ENCODE results near the gene PAPPA2.

DNA sequence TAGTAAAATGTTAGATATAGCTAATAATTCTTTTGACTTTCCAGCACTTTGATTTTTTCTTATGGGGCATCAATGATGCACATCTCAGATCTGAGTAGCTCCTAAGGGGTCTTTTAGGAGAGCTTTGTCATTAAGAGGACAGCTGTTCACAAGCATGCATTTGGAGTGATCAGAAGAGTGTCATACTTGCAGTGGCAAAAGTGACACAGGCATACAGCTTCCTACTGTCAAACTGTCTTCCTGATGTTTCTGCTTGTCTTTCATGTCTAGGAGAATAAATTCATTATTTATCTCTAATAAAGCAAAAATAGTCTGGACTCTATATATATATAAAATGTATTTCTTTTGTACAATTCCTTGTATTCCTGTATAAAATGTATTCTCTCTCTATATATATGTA, 273.0 kb downstream of the PAPPA2 start:
- TF ChIP-seq POLR2AphosphoS5 (IDR thresholded peaks at IDR 0.05) (no peak), POLR2A (IDR thresholded peaks at IDR 0.05) (no peak), EP300 (IDR thresholded peaks at IDR 0.05; ENCODE audit: low read depth) (no peak)
- TF ChIP-seq, protein P1, sequence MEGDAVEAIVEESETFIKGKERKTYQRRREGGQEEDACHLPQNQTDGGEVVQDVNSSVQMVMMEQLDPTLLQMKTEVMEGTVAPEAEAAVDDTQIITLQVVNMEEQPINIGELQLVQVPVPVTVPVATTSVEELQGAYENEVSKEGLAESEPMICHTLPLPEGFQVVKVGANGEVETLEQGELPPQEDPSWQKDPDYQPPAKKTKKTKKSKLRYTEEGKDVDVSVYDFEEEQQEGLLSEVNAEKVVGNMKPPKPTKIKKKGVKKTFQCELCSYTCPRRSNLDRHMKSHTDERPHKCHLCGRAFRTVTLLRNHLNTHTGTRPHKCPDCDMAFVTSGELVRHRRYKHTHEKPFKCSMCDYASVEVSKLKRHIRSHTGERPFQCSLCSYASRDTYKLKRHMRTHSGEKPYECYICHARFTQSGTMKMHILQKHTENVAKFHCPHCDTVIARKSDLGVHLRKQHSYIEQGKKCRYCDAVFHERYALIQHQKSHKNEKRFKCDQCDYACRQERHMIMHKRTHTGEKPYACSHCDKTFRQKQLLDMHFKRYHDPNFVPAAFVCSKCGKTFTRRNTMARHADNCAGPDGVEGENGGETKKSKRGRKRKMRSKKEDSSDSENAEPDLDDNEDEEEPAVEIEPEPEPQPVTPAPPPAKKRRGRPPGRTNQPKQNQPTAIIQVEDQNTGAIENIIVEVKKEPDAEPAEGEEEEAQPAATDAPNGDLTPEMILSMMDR (IDR thresholded peaks at IDR 0.05), result no peak

All from transverse colon (tissue), 4 donors.